ENCODE results near the gene LETMD1.
"Not testable (repeated sequence)": the region's sequence is repeated elsewhere in the genome, so short reads cannot be mapped to it uniquely, and the experiment has no call there.

The LETMD1 gene

DNA sequence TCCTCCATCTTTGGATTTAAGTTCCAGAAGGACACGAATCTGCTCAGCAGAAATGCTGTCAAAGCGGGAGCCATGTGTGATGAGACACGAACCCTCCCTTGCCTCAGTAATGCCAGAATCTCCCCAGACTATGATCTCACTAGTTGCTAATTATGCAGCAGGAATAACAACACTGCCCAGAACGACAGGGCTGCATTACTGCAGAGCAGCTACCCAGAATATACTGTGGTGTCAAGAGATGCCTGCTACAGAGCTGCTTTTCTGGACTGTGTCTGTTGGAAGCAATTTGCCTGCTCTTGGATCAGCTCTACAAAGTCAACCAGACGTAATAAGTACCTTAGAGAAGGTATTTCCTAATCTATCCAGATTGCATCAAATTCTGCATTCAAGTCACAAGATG, 29.8 kb downstream of the LETMD1 start:
- no peak for DNase-seq (ENCODE audit: low read depth)

DNA sequence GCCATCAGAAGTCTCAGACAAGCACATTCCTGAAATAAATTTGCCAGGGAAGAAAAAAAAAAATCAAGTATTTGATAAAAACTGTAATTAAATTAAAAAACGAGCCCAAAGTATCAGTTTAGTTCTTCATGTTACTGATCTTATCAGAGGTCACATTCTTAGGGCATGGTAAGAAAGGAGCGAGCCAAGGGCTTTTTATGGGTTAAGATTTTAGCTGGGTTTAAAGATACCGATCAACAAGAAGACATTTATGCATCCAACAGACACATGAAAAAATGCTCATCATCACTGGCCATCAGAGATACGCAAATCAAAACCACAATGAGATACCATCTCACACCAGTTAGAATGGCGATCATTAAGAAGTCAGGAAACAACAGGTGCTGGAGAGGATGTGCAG, 30.2 kb downstream of the LETMD1 start:
- not testable (repeated sequence) for DNase-seq (ENCODE audit: low read depth)

DNA sequence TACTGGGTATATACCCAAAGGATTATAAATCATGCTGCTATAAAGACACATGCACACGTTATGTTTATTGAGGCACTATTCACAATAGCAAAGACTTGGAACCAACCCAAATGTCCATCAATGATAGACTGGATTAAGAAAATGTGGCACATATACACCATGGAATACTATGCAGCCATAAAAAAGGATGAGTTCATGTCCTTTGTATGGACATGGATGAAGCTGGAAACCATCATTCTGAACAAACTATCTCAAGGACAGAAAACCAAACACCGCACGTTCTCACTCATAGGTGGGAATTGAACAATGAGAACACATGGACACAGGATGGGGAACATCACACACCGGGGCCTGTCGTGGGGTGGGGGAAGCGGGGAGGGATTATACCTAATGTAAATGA, 30.7 kb downstream of the LETMD1 start:
- DNase-seq (ENCODE audit: low read depth) = not testable (repeated sequence)

DNA sequence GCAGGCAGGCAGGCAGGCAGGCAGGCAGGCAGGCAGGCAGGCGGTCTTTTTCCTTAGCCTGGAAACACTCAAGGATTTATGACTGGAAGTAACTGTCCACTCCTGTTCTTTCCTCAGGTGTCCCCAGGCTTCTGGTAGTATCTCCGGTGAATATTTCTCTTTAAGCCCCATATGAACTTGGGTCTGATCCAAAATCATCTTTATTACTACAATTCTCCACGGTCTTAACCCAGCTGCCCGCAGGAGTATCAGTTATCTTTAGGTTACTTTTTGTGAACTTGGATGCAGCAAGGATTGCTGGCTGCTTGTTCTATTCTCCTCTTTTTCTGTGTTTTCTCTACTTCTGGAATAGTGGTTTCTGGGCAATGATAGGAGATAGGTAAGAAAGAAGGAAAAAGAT, 32.0 kb downstream of the LETMD1 start:
- DNase-seq (ENCODE audit: low read depth) = no peak

DNA sequence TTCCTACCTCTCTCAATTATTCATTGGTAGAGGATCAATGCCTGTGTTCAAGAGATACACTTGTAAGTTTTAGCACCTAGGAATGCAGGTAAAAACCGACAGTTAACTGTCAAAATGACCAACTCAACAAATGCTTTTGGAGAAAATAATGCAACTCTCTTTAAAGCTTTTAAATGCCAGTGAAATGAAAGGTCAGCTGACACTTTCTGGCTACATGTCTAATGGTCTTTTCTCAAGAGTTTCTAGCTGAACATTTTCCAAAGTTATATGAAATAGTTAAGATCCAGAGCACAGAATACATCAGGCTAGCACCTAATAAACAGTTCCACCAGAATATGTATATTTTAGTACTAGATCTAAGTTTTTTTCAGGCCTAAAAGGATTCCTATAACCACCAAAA, 33.3 kb downstream of the LETMD1 start:
- DNase-seq (ENCODE audit: low read depth) = no peak

DNA sequence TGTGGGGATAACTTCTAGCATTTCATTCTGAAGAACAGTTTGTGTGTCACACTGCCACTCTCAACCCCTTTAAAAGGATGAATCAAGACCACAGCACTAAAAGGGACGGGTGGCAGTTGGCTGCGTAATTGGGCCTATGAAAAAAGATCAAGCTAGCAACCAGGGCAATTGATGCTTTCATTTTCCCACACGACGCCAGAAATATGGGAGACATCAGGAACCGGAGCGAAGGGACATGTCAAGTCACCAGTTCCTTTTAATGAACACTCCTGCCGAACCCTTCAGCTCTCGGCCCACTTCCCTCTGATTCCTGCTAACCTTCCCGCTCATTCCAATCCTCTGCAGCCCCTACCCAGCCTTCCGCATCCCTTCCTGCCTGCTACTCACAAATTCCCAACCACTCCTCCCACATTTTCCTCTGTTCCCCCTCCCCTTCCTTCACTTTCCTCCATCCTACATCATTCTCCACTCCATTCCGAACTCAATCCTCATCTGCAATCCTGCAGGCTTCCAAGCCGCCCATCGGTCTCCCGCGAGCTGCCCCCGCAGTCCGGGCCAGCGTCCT, 34.5 kb downstream of the LETMD1 start:
- no peak for DNase-seq (ENCODE audit: low read depth)

DNA sequence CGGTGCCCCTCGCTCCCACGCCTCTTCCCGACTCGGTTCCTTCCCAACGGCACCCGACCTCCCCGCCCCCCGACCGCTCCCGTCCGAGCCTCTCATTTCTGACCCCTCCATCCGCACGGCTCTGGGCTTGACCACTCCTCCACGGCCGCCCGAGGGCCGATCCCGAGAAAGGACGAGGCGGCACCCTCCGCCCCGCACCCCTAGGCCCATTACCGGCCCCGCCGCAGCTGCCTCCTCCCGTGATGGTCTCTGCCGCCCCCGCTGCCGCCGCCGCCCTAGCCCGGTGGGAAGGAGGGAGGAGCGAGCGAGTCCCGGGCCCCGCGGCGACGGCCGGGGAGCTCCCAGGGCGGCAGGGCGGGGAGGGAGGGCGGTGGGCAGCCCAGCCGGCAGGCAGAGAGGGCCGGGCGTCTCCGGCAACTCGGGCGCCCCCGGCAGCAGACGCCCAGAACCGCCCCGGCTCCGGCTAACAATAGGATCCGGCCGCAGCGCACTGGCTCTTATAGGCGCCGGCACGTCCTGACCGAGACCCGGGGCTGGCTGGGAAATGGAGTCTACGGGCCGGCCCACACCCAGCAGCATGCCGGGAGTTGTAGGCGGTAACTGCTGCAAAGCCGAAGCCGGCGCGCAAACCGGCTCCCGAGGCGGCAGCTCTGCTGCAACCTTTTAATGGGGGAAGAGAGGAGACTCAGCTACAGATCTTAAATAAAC, 35.2 kb downstream of the LETMD1 start, which contains the start of gene CSRNP2:
Gene CSRNP2, minus strand, starts transcription at position 471 of the 708 bp plus-strand sequence. CDS start 7,035 bp downstream, outside the sequence.
- DNase-seq (ENCODE audit: low read depth) = peak; percentile 93

DNA sequence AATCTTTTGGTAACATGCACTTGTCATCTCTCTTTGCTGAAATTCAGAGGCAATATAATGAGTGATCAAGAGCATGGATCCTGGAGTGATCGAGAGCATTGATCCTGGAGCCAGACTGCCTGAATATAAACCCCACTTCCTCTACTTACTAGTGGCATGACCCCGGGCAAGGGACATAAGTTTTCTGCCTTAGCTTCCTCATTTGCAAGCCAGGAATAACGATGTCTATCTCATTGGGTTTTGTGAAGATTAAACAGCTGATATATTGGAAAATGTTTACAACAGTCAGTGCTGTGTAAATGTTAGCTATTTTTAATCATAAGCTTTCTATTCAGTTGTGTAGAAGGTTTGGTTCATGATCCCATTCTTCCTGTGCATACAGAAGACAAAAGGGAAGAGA, 37.6 kb downstream of the LETMD1 start:
- no peak for DNase-seq (ENCODE audit: low read depth)

DNA sequence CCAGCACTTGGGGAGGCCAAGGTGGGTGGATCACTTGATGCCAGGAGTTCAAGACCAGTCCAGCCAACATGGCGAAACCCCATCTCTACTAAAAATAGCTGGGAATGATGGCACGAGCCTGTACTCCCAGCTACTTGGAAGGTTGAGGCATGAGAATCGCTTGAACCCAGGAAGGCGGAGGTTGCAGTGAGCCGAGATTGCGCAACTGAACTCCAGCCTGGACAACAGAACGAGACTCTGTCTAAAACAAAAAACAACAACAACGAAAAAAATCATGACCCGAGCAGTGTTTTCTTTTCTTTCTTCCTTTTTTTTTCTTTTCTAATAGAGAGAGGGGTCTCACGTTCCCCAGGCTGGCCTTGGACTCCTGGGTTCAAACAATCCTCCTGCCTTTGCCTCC, 38.8 kb downstream of the LETMD1 start:
- no peak for DNase-seq (ENCODE audit: low read depth)

DNA sequence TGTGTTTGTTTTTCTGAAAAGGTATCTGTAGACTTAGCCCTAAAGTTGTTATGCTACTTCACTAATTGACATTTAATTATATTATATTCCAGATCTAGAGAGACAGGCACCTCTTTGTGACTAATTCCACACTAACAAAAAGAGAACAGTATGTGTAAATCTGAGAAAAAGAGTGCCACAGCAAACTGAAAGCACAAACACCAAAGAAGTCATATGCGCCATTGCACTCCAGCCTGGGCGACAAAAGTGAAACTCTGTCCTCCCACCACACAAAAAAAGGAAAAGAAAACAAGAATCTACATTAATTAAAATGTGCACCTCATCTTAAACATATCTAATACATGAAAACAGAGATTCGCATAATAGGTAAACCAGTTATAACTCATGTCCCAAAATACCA, 39.7 kb downstream of the LETMD1 start:
- DNase-seq (ENCODE audit: low read depth) = no peak

DNA sequence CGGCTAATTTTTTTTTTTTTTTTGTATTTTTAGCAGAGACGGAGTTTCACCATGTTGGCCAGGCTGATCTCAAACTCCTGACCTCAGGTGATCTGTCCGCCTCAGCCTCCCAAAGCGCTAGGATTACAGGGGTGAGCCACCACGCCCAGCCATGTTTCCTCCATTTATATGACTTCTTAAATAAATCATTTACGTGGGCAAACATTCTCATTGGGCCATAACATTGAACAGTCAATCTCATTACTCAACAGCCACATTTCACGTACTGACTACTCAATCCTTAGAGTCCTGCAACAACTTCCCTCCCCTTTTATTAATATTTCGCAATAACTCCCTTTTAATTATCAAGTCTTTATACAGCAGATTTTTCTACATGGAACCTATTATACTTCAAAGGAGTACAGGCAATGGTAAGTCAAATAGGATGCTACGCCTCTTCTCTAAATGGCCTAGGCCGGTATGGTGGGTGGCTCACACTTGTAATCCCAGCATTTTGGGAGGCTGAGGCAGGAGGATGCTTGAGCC, 42.6 kb downstream of the LETMD1 start:
- DNase-seq (ENCODE audit: low read depth) = no peak

DNA sequence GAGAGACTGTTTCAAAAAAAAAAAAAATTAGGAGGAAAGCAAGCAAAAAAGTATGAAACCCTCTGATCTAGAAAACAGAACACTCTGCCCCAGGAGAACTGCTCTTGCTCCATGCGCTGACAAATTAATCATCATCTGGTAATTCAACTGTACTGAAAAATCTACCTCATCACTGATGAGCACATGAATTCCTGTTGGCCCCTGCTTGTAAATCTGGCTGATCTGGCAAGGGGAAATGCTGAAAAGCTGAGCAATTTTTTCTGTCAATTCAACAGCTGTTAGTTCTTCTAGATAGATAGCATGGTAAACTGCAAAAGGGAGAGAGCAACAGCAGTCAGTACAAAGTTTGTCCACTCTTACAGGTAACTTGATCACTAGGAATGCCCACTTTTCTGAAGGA, 50.5 kb downstream of the LETMD1 start:
- no peak for DNase-seq (ENCODE audit: low read depth)

DNA sequence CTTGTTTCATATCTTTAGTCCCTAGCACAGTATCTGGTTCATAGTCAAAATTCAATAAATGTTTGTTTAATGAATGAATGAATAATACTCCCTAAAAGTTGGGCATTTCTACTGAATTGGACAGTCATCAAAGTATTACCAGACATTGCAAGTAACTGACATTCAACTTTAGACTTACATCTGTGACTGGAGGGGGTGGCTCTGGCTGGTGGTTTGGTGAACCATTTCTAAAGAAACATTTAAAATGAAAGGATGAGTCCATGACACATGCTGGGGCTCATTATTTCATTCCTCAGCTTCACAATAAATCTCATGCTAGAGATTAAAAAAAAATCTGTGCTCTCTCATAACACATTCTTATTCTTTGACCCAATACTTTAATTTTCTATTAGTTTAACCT, 55.9 kb downstream of the LETMD1 start:
- no peak for DNase-seq (ENCODE audit: low read depth)

DNA sequence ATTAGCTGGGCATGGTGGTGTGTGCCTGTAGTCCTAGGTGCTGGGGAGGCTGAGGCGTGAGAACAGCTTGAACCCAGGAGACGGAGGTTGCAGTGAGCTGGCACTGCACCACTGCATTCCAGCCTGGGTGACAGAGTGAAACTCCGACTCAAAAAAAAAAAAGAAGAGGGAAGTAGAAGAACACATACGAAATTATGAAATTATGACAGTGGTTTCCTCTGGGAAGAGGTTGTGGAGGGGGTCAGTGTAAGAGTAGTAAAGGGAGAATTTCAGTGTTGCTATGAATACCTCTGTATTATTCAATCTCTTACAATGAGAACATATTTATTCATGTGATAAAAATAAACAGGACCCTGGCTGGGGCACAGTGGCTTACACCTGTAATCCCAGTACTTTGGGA, 60.0 kb downstream of the LETMD1 start:
- no peak for DNase-seq (ENCODE audit: low read depth)

All from fibroblast of the conjunctiva (primary cell).